NCI-H524 treated with DMSO at 0.1 percent for 48 hours (cell line): ENCODE data around the gene IGFLR1.
A peak's percentile ranks its signal among the peaks of the same experiment; 100 is the strongest.
"Not testable (repeated sequence)": the region's sequence is repeated elsewhere in the genome, so short reads cannot be mapped to it uniquely, and the experiment has no call there.

Experiments
- DNase-seq: peaks from one replicate; lab custom pipeline; 2025; lab: John Stamatoyannopoulos, UW

The IGFLR1 gene

GRCh38 chr19:35739275-35740107, 2.8 kb downstream of the IGFLR1 start:
- no peak for DNase-seq

DNA sequence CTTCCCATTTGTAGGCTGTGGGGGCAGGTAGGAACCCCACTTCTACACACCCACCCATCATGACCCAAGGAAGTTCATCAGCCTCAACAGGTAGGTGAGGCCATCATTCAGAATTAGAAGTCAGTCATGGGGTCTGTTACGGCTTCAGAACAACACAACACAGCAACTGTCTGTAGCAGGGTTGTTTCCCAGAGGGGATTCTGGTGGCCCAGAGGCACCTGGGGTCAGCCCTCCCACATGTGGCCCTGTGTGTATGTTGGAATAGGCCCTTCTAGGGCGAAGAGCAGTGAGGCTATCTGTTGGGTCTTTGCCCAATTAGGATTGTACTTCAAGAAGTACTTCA, 3.4 kb downstream of the IGFLR1 start:
- no peak for DNase-seq

- DNase-seq: no peak
These were observed 4.0 kb downstream of the IGFLR1 start for GRCh38 chr19:35738021-35738886.

DNA sequence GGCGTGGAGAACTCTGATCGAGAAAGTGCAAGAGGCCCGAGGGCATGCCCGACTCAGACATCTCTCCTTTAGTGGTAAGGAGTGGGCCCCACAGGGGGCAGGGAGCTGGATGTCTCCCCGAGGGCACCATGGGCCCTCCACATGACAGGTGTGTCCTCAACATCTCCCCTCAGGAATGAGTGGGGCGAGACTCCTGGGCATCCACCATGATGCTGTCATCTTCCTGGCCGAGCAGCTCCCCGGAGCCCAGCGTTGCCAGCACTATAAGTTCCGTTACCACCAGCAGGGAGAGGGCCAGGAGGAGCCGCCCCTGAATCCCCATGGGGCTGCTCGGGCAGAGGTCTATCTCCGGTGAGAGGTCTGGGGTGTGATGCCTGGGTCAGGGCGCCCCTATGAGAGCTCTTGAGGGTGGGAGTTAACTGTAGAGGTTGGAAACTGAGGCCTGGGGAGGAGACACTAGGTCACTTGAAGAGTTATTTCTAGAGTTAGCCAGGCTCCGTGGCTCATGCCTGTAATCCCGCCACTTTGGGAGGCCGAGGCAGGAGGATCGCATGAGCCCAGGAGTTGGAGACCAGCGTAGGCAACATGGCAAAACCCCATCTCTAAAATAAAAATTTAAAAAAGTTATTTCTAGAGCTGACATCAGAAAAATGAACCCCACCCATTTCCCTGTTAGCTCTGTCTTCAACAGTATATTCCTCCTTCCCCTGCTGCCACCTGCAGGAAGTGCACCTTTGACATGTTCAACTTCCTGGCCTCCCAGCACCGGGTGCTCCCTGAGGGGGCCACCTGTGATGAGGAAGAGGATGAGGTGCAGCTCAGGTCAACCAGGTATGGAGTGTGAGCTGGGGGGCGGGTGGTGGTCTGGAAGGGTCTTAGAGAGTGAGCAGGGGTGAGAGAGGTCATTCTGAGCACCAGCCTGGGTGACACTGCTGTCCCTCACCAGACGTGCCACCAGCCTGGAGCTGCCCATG, 5.1 kb downstream of the IGFLR1 start:
- no peak for DNase-seq

GRCh38 chr19:35734889-35735288, 7.4 kb downstream of the IGFLR1 start:
- DNase-seq: no peak

DNA sequence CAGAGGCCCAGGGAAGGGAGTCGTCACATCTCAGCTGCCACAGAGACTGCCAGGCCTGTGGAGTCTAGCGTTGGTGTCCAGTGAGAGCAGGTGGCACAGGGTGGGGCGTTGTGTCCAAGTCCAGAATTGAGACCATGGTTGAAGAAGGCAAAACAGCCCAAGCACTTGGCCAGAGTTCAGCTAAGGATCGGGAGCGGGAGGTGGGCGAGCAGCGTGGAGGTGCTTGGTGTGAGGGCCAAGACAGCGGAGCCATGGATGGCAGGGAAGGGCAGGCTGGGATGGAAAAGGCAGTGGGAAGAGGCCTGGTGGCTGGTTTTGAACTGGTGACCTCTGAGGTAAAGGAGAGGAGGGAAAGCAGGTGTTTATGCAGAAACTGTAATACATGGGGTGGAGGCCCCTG, 8.0 kb downstream of the IGFLR1 start:
- DNase-seq: no peak

DNA sequence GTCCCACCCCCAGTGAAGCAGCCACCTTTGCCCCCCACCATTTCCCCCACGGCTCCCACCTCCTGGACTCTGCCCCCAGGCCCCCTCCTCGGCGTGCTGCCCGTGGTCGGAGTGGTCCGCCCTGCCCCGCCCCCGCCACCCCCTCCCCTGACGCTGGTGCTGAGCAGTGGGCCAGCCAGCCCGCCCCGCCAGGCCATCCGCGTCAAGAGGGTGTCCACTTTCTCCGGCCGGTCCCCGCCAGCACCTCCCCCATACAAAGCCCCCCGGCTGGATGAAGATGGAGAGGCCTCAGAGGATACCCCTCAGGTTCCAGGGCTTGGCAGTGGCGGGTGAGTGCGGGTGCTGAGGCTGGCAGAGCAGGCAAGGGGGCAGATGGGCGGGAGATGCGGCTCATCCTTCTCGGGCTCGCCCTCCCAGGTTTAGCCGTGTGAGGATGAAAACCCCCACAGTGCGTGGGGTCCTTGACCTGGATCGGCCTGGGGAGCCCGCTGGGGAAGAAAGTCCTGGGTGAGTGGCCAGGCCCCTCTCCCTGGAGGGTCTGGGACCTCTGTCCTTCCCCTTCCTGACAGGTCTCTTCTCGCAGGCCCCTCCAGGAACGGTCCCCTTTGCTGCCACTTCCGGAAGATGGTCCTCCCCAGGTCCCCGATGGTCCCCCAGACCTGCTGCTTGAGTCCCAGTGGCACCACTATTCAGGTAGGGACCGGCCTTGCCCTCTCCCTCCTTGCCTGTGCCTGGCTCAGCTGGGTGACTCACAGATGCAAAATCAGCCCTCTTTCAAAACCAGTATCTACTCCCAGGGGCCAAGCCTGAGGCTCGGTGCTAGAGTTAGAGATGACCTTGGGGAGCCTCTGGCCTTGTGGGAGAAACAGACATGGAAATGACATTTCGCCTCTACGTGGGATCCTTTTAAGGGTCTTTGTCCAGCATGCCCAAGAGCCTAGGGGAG, 8.8 kb downstream of the IGFLR1 start:
- DNase-seq: no peak

DNA sequence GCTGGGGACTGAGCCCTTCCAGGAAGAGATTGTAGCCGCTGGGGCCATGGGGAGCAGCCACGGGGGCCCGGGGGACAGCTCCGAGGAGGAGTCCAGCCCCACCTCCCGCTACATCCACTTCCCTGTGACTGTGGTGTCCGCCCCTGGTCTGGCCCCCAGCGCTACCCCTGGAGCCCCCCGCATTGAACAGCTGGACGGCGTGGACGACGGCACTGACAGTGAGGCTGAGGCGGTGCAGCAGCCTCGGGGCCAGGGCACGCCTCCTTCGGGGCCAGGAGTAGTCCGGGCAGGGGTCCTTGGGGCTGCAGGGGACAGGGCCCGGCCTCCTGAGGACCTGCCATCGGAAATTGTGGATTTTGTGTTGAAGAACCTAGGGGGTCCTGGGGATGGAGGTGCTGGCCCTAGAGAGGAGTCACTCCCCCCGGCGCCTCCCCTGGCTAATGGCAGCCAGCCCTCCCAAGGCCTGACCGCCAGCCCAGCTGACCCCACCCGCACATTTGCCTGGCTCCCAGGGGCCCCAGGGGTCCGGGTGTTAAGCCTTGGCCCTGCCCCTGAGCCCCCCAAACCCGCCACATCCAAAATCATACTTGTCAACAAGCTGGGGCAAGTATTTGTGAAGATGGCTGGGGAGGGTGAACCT, 9.6 kb downstream of the IGFLR1 start:
- DNase-seq: no peak

GRCh38 chr19:35731779-35732405, 10.4 kb downstream of the IGFLR1 start:
- no peak for DNase-seq

- DNase-seq: no peak
These were observed 10.9 kb downstream of the IGFLR1 start for GRCh38 chr19:35731353-35731752.

DNA sequence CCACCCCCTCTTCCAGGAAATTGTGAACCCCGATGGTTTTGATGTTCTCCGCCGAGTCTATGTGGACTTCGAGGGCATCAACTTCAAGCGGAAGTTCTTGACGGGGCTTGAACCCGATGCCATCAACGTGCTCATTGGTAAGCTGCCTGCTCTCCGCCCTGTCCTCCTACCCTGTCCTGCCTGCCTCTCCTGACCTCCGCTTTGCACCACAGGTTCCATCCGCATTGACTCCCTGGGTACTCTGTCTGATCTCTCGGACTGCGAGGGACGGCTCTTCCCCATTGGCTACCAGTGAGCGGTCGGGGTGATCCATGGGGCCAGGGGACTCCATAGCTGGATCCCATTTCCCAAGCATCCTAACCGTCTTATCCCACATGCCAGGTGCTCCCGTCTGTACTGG, 11.9 kb downstream of the IGFLR1 start:
- DNase-seq: no peak

GRCh38 chr19:35729763-35730162, 12.5 kb downstream of the IGFLR1 start:
- no peak for DNase-seq

DNA sequence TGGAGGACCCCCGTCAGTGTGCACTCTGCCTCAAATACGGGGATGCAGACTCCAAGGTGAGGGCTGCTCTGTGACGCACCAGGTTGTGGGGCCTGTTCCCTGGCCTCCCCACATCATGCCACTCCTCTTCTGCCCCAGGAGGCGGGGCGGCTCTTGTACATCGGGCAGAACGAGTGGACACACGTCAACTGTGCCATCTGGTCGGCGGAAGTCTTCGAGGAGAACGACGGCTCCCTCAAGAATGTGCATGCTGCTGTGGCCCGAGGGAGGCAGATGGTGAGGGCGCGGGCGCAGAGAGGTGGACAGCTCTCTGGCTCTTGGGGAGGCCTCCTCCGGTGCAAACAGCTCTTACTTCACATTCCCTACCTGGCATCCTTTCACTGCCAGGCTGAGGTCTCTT, 13.2 kb downstream of the IGFLR1 start:
- peak; percentile 24 for DNase-seq

GRCh38 chr19:35727956-35728706, 14.1 kb downstream of the IGFLR1 start:
- no peak for DNase-seq

- DNase-seq: no peak
These were observed 14.9 kb downstream of the IGFLR1 start for GRCh38 chr19:35727053-35727955.

DNA sequence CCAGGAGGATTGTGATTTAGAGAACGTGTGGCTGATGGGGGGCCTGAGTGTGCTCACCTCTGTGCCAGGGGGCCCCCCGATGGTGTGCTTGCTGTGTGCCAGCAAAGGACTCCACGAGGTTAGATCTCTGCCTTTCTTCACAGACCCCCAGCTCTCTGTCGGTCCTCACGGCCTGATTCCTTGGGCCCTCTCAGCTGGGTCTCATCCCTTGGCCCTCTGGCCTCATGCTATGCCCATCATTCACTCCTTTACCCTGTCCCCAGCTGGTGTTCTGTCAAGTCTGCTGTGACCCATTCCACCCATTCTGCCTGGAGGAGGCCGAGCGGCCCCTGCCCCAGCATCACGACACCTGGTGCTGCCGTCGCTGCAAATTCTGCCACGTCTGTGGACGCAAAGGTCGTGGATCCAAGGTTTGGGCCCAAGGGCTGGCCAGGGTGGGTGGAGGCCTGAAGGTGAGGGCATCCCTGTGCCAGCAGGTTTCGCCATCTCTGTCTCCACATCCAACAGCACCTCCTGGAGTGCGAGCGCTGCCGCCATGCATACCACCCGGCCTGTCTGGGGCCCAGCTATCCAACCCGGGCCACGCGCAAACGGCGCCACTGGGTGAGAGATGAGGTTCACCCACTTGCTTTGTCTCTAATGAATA, 16.9 kb downstream of the IGFLR1 start:
- no peak for DNase-seq

DNA sequence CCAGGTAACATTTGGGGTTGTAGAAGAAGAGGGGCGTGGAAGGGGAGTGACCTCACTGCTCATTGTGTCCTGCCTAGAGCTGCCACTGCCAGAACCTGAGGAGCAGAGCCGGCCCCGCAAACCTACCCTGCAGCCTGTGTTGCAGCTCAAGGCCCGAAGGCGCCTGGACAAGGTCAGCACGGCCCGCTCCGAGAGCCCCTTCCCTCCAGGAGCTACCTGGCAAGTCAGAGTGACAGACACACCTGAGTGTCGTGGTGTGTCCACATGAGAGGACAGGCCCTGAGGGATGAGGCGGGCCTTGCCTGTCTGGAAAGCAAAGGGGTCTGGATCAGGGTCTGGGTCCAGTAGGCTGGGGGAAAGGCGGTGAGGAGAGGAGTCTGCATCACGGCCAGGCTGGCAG, 17.7 kb downstream of the IGFLR1 start:
- no peak for DNase-seq

DNA sequence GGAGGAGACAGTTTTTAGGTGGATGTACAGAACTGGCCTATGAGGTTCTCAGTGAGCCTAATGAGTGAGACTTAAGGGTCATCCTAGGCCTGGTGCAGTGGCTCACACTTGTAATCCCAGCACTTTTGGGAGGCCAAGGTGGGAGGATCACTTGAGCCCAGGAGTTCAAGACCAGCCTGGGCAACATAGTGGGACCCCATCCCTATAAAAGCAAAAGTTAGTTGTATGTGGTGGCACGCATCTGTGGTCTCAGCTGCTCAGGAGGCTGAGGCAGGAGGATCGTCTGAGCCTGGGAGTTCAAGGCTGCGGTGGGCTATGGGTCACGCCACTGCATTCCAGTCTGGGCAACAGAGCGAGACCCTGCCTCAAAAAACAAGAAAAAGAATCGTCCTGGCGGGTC, 18.1 kb downstream of the IGFLR1 start:
- not testable (repeated sequence) for DNase-seq
